HepG2 (cell line): ENCODE results near the gene CRIM1. TPM values are rescaled to one million over a fixed set of nuclear protein-coding genes. Genes with fewer than 3 reads are reported as not detected.

Experiments used
- ARNT2 ChIP-seq: sonication (generic); formaldehyde crosslinking; IDR thresholded peaks from 2 replicates; pipeline ENCODE4 v1.8.0; 2022; ENCODE audit warnings: mild to moderate bottlenecking, low read depth, missing genetic modification reagents, moderate library complexity
- ATF2 ChIP-seq: sonication (generic); formaldehyde crosslinking; IDR thresholded peaks from 2 replicates; pipeline ENCODE4 v1.4.0; 2020; ENCODE audit warnings: missing genetic modification reagents
- ATF3 ChIP-seq: sonication (generic); formaldehyde crosslinking; IDR thresholded peaks from 2 replicates; pipeline ENCODE4 v1.4.0; 2020; ENCODE audit warnings: missing genetic modification reagents
- ERF ChIP-seq: IDR thresholded peaks from 2 replicates; pipeline ENCODE4 v1.6.1; 2018; ENCODE audit warnings: missing biosample characterization, missing genetic modification reagents
- EZH2 ChIP-seq: conservative IDR thresholded peaks from 2 replicates; pipeline ENCODE4 v1.6.1; 2012; ENCODE audit warnings: mild to moderate bottlenecking, low read depth, low read length, moderate library complexity
- HOXA3 ChIP-seq: sonication (generic); formaldehyde crosslinking; IDR thresholded peaks from 2 replicates; pipeline ENCODE4 v1.5.0; 2020; ENCODE audit warnings: missing genetic modification reagents
- MAFF ChIP-seq: IDR thresholded peaks from 2 replicates; pipeline ENCODE4 v1.6.1; 2011; ENCODE audit warnings: low read depth, low read length, improper control_type of control experiment
- MAZ ChIP-seq, 2 experiments: sonication (generic) in 1 of 2; formaldehyde crosslinking in 1 of 2; IDR thresholded peaks; 2 replicates each; pipeline versions ENCODE4 v1.5.0 to v1.6.1; 2012 to 2020; ENCODE audit warnings: low read depth in 2 of 2, mild to moderate bottlenecking in 2 of 2, borderline replicate concordance in 1 of 2, improper control_type of control experiment in 1 of 2, low read length in 1 of 2, missing genetic modification reagents in 1 of 2, moderate library complexity in 1 of 2
- MNT ChIP-seq: fragments of 450-650 bp; IDR thresholded peaks from 2 replicates; pipeline ENCODE4 v1.6.1; 2016
- NPAS2 ChIP-seq: sonication (generic); formaldehyde crosslinking; IDR thresholded peaks from 2 replicates; pipeline ENCODE4 v1.8.0; 2022; ENCODE audit warnings: mild to moderate bottlenecking, missing genetic modification reagents, borderline replicate concordance
- RFX3 ChIP-seq: IDR thresholded peaks from 2 replicates; pipeline ENCODE4 v1.6.1; 2016; ENCODE audit warnings: missing biosample characterization, missing genetic modification reagents
- SMC3 ChIP-seq: IDR thresholded peaks from 2 replicates; pipeline ENCODE4 v1.6.1; 2011; ENCODE audit warnings: low read length, improper control_type of control experiment
- TOE1 ChIP-seq: sonication (generic); formaldehyde crosslinking; IDR thresholded peaks from 2 replicates; pipeline ENCODE4 v1.4.0; 2020; ENCODE audit warnings: mild to moderate bottlenecking, missing genetic modification reagents
- ZBTB37 ChIP-seq: sonication (generic); formaldehyde crosslinking; IDR thresholded peaks from 2 replicates; pipeline ENCODE4 v1.4.0; 2020; ENCODE audit warnings: mild to moderate bottlenecking, missing genetic modification reagents
- ZNF274 ChIP-seq: sonication (generic); formaldehyde crosslinking; IDR thresholded peaks from 2 replicates; pipeline ENCODE4 v1.5.1; 2020; ENCODE audit warnings: mild to moderate bottlenecking, missing genetic modification reagents
- ZNF354B ChIP-seq: sonication (generic); formaldehyde crosslinking; IDR thresholded peaks from 2 replicates; pipeline ENCODE4 v1.8.0; 2022; ENCODE audit warnings: mild to moderate bottlenecking, missing genetic modification reagents
- ZNF687 ChIP-seq: sonication (generic); formaldehyde crosslinking; IDR thresholded peaks from 2 replicates; pipeline ENCODE4 v1.5.1; 2020; ENCODE audit warnings: mild to moderate bottlenecking, missing genetic modification reagents, moderate library complexity
- ZNF75D ChIP-seq: sonication (generic); formaldehyde crosslinking; IDR thresholded peaks from 2 replicates; pipeline ENCODE4 v1.8.1; 2023; ENCODE audit warnings: missing genetic modification reagents, mild to moderate bottlenecking, borderline replicate concordance
- ZNF761 ChIP-seq: sonication (generic); formaldehyde crosslinking; conservative IDR thresholded peaks from 2 replicates; pipeline ENCODE4 v1.4.0; 2020; ENCODE audit warnings: mild to moderate bottlenecking, missing genetic modification reagents
- ZNF891 ChIP-seq: sonication (generic); formaldehyde crosslinking; IDR thresholded peaks from 2 replicates; pipeline ENCODE4 v1.5.0; 2020; ENCODE audit warnings: mild to moderate bottlenecking, missing genetic modification reagents
- polyA plus RNA-seq, 8 experiments: library from polyadenylated mRNA; depleted of rRNA in 3 of 8; stranded (reverse) in 7 of 8; unstranded in 1 of 8; fragments of >200 nt; fragmentation: Illumina TruSeq in 4 of 8; extraction: Trizol in 4 of 8; gene quantifications; 2 replicates each; pipeline versions ENCODE4 v1.2.1 to v1.2.3, GENCODE V29; 2011 to 2016; ENCODE audit warnings: low read depth in 4 of 8, missing spikeins in 1 of 8, mixed read lengths in 1 of 8; ENCODE audit not compliant: insufficient read depth in 1 of 8
- total RNA-seq, 5 experiments: library from RNA; depleted of rRNA; stranded (reverse); fragments of >200 nt; fragmentation: Illumina TruSeq; extraction: Trizol; gene quantifications; 2 replicates each; pipeline ENCODE4 v1.2.3, GENCODE V29; 2016; ENCODE audit warnings: low read depth in 1 of 5

Gene CRIM1
- total and polyA plus RNA-seq, 2 of the 13 experiments (the other 11 are each of a cell fraction or from before 2014, with no cell fraction given), result 39.1 to 69.9 TPM

GRCh38 chr2:36433311-36434217 is 78.0 kb downstream of the CRIM1 start (continued):
- TF ChIP-seq ZNF354B (CRISPR knock-in tag) (no peak), ZNF891 (CRISPR knock-in tag) (no peak), NPAS2 (CRISPR knock-in tag) (no peak), ATF2 (0 out of 2 replicates have a peak, but pooled peaks have one; percentile 22), ARNT2 (CRISPR knock-in tag) (no peak), TOE1 (CRISPR knock-in tag) (peak; percentile 48; the same call in 1 of the 2 replicates), RFX3 (CRISPR knock-in tag) (no peak), EZH2 (no peak), ZBTB37 (CRISPR knock-in tag) (no peak), MAZ (IDR thresholded peaks at IDR 0.05; ENCODE audit: borderline replicate concordance, low read depth, low read length) (no peak), MAZ (CRISPR knock-in tag; IDR thresholded peaks at IDR 0.05; ENCODE audit: low read depth) (no peak), HOXA3 (CRISPR knock-in tag) (peak; percentile 46; the same call in 1 of the 2 replicates), ATF3 (CRISPR knock-in tag) (no peak), MNT (no peak), SMC3 (peak; percentile 53), MAFF (no peak), ERF (CRISPR knock-in tag) (peak; percentile 62; the same call in 1 of the 2 replicates), ZNF75D (CRISPR knock-in tag) (no peak), ZNF761 (CRISPR knock-in tag) (no peak; the same call in 1 of the 2 replicates), ZNF687 (peak; percentile 24; the same call in 1 of the 2 replicates), ZNF274 (CRISPR knock-in tag) (peak; percentile 20; the same call in 1 of the 2 replicates)
